ENCODE measurements around the gene RYK.

- TF ChIP-seq, protein P1, sequence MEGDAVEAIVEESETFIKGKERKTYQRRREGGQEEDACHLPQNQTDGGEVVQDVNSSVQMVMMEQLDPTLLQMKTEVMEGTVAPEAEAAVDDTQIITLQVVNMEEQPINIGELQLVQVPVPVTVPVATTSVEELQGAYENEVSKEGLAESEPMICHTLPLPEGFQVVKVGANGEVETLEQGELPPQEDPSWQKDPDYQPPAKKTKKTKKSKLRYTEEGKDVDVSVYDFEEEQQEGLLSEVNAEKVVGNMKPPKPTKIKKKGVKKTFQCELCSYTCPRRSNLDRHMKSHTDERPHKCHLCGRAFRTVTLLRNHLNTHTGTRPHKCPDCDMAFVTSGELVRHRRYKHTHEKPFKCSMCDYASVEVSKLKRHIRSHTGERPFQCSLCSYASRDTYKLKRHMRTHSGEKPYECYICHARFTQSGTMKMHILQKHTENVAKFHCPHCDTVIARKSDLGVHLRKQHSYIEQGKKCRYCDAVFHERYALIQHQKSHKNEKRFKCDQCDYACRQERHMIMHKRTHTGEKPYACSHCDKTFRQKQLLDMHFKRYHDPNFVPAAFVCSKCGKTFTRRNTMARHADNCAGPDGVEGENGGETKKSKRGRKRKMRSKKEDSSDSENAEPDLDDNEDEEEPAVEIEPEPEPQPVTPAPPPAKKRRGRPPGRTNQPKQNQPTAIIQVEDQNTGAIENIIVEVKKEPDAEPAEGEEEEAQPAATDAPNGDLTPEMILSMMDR (IDR thresholded peaks at IDR 0.05): no peak
- no peak for TF ChIP-seq POLR2A (IDR thresholded peaks at IDR 0.05)
Measured at GRCh38 chr3:134236505-134237170, 14.0 kb downstream of the RYK start.
